Measurements from ENCODE around the gene DCP1A.
A peak's percentile ranks its signal among the peaks of the same experiment; 100 is the strongest.
"Not testable (repeated sequence)": the region's sequence is repeated elsewhere in the genome, so short reads cannot be mapped to it uniquely, and the experiment has no call there.

Gene DCP1A

DNA sequence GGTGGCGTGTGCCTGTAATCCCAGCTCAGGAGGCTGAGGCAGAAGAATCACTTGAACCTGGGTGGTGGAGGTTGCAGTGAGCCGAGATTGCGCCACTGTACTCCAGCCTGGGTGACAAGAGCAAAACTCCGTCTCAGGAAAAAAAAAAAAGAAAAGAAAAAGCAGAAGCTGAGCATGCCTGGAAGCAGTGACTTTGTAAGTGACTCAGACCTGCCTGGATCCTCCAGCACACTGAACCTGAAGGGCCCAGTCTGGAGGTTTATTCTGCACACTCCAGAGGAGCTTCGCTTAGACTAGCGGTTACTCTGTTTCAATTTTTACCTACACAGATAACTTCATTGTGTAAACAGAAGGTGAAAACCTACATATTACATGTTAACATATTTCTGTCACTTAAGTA, 19.4 kb downstream of the DCP1A start:
- peak in 1 of 2 donors; percentile 7 for DNase-seq

DNA sequence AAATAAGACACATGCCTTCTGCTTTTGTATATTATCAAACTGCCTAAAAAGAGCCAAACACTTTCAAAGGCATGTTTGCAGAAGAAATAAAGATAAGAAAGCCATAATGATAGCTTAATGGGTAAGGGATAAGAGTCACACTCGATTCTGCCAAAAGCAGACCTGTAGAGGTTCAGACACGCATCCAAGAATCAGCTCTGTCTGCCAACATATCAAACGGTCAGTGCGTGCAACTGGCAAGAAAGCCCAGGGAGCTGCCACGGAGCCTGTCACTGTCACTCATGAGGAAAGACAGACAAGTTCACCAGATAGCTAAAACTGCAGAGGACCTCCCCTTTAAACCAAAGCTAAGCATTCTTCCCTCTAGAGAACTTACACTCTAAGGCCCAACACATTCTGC, 23.2 kb downstream of the DCP1A start:
- DNase-seq: no peak

DNA sequence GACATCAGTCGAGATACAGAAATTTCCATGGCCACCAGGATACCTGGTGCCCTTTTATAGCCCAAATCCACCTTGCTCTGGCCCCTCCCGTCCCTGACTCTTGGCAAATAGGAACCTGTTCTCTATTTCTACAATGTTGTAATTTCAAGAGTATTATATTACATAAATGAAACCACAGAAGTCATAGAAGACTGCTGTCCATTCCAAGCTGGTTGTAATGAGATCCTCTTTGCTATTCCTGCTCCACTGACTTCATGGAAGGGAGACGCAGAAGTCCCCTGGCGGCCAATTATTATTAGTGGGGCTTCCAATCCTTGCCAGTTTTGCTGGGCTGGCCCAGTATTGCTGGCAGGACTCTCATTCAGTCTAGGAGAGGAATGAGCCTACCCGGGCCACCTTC, 26.6 kb downstream of the DCP1A start:
- no peak for DNase-seq

- DNase-seq: no peak
These were observed 28.8 kb downstream of the DCP1A start for GRCh38 chr3:53318522-53318921.

DNA sequence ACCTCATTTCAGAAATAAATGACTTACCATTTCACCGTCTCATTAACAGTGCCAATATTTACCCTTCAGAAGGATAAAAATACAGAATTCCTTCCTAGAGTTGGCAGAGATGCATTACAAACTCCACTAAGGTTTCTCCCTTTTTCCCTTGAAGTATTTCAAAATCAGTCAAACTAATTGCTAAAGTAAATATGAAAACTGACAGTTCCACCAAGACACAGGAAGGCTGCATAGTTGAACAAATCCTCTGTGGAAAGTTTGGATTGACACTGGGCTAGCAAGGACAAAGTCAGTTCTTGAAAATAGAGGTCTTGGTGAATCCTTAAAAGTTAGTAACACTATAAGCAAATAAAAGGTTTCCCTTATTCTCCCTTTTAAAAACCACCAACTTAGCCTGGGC, 34.5 kb downstream of the DCP1A start:
- DNase-seq: no peak

DNA sequence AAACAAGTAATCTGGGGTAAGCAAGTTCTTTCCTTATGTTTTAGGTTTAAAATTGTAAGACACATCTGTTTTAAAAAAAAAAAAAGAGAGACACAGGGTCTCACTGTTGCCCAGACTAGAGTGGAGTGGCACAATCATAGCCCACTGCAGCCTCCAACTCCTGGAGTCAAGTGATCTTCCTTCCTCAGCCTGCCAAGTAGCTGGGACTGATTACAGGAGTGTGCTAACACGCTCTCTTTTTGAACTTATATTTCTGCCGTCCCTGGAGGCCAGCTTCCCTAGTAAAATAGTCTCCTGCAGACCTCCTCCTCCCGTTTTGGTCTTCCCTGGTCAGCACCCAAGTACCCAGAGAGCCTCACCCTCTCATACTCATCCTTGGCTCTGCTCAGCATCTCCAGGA, 35.5 kb downstream of the DCP1A start:
- DNase-seq: no peak

DNA sequence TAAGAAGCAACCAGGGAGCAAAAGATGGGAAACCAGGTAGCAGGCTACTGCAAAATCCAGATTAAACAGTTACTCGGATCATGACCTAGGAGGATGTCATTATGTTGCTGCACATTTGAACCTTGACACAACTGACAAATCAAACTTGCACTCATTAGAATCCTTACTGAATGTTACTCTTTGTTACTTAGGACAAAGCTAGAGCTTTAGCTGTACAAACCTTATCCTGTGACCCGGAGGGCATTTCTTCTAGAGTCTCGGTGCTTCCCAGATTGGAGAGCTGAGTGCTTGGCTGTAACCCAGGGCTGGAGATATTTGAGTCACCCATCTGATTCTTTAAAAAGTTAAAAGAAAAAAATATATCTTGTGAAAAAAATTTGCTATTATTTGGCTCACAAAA, 43.4 kb downstream of the DCP1A start:
- no peak for DNase-seq

- DNase-seq: no peak
These were observed 43.8 kb downstream of the DCP1A start for GRCh38 chr3:53303549-53303948.

DNA sequence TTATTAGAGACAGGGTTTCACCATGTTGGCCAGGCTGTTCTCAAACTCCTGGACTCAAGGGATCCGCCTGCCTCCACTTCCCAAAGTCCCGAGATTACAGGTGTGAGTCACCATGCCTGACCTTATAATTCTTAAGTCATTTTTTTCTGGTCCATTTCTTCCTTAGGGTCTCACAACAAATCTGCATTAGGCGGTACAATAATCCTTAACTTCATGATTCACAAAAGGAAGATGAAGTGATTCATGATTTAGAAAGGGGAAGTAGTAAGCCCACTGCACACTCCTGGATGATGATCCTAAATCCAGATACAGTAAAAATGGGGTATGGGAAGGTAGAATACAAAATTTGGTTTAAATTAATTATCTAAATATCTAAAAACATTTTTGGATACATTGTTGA, 46.5 kb downstream of the DCP1A start:
- no peak for DNase-seq

DNA sequence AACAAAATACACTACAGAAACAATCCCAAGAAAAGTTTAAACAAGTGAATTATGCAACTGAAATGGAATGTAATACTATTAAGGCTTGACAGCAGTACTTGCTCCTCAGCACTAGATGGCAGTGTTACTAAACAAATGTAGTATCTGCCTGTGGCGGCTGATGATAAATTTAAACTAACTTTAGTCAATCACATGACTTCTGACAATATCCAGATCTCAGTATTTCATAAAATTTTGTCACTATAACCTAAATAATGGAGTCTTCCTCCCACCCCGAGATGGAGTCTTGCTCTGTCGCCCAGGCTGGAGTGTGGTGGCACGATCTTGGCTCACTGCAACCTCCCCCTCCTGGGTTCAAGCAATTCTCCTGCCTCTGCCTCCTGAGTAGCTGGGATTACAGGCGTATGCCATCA, 47.7 kb downstream of the DCP1A start:
- peak in 1 of 2 donors; percentile 48 for DNase-seq

DNA sequence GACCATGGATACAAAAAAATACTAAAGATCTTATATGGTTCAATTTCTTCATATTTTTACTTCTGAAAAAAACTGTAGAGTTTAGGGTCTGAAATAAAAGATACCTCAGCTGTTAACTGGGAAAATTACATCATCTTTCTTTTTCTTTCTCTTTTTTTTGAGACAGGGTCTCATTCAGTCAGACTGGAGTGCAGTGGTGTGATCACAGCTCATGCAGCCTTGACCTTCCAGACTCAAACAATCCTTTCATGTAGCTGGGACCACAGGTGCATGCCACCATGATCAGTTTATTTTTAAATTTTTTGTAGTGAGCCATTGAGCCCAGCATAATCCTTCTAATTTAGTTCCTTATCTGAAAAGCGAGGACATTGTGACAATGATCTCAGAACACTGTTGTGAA, 51.9 kb downstream of the DCP1A start:
- no peak for DNase-seq

DNA sequence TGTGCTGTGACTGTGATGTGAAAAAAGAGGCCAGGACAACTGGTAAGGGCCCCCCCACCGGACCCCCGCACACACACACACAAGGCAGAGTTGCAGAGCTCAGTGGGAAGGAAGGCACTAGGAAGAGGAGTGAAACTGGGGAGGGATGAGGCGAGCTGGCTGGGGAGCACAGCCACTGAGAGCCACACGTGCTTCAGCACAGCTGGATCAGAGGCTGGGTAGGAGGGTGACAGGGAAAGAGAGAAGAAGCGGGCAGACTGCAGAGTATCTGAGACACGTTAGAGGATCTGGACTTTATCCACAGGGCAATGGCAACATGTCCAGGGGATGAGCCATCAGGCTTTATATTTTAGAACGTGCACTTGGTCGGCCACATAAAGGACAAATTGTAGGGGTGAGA, 53.5 kb downstream of the DCP1A start:
- DNase-seq: no peak

DNA sequence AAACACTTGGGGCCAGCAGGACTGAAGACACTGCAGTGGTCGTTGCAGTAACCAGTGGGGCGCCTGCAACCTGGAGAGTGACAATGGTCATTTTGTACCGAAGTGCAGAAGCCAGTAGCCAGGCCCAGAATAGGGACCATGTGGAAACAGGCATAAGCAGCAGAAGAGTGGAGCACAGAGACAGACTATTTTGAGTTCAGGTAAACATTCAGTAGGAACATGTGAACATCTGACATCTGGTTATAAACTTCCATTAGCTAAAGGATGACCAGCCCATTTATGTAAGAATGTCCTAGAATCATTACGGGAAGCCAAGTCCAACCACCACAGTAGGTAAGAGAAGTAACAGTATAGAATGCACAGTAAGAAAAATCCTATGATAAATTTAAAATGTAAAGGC, 59.1 kb downstream of the DCP1A start:
- DNase-seq: no peak

DNA sequence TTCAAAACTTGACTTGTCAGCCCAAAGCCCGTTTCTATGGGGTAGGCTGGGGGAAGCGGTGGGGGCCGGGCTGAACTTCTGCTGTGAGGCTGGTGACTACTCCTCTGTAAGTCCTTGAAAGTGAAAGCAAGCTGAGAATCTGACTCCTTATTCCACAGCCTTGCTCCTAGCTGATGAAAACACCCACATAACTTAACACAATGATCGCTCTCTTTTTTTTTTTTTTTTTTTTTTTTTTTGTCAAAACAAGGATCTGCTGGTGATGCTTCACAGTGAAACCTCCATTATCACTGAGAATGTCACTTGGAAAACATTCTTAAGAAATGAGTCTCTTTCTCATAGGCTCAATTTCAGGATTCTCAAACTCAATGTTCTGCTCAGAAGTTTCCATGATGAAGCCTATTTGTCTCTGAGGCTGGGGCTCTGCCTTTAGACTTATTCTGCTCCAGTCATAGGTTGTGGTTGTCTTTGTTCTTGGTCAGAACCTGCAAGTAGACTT, 60.2 kb downstream of the DCP1A start:
- DNase-seq: no peak

DNA sequence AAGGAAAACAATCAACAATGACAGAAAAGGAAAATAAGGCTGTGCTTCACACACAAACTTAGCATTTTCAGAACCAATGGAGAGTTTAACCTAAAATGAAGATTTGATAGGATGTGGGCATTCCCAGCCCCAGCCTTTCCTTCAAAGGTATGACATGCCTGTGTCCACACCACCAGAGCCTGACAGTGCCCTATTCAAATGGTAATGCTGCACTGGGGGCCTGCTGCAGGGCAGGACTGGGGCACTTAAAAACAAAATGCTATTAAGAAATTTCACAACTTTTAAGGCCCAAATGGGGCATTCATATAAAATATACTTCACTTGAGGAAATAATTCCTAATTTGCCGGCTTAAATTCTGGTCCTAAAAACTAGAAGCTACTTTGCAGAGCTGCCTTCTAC, 60.6 kb downstream of the DCP1A start:
- DNase-seq: no peak

GRCh38 chr3:53282581-53282980, 64.8 kb downstream of the DCP1A start:
- no peak for DNase-seq

DNA sequence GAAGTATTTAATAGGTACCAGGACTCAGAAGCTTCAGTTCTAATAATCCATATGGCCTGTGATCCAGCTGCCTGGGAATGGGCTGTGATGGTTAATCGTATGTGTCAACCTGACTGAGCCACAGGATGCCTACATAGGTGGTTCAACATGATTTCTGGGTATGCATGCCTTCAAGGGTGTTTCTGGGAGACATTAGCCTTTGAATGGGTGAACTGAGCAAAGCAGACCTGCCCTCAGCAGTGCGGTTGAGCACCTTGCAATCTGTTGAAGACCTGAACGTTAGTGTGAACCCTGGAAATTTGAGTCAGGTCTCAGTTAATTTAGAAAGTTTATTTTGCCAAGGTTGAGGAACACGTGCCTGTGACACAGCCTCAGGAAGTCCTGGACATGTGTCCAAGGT, 68.7 kb downstream of the DCP1A start:
- DNase-seq: no peak

GRCh38 chr3:53274938-53275605, 72.3 kb downstream of the DCP1A start:
- no peak for DNase-seq

- no peak for DNase-seq
These were observed 74.1 kb downstream of the DCP1A start for GRCh38 chr3:53273146-53273670.

- DNase-seq: peak; percentile 19 to 62
These were observed 77.2 kb downstream of the DCP1A start for GRCh38 chr3:53269888-53270880.

GRCh38 chr3:53269193-53269592, 78.2 kb downstream of the DCP1A start:
- DNase-seq: not testable (repeated sequence)

DNA sequence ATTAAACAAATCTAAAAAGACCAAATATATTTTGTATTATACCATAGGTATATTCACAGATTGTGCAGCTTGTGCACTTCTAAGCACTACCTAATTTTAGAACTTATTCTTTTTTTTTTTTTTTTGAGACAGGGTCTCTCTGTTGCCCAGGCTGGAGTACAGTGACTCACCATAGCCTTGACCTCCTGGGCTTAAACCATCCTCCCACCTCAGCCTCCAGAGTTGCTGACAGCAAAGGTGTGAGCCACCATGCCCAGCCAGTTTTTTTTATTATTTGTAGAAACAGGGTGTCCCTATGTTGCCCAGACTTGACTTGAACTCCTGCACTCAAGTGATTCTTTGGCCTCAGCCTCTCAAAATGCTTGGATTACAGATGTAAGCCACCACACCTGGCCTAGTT, 79.6 kb downstream of the DCP1A start:
- DNase-seq: no peak

DNA sequence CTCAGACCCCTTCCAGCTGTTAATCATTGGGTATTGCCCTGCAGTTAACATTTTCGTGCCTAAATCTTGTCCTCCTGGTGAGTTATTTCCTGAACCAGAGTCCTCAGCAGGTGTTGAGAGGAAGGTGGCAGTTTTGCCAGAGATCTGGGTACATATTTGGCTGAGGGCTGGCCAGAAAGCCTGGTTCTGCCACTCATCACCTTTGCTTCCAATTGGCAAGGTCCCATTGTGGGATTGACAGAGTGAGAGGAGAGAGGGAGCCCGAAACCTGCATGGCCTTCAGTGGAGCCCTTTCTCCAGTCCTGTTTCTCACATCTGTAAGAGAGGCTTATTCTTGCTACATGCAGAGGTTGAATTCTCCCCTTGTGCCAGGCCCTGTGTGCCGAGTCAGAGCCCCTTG, 82.6 kb downstream of the DCP1A start:
- DNase-seq: no peak

GRCh38 chr3:53263907-53264306, 83.4 kb downstream of the DCP1A start:
- DNase-seq: no peak
